PC-9 (cell line): ENCODE data around the gene AKAP6. TPM values are rescaled to one million over a fixed set of nuclear protein-coding genes. Genes with fewer than 3 reads are reported as not detected.

Experiments
- BruUV-seq: library from RNA; stranded (reverse); fragments of 400-500 nt; replicated peaks from 2 replicates; lab custom pipeline; 2021; lab: Mats Ljungman, UMichigan
- CTCF ChIA-PET: fragments of 300-600 bp; sonication (Branson Sonifier 250); formaldehyde crosslinking; loops from one replicate; lab custom pipeline; 2022; ENCODE audit warnings: antibody characterized with exemption; lab: Charles Lee
- POLR2A ChIA-PET: fragments of 300-600 bp; sonication (Branson Sonifier 250); formaldehyde crosslinking; loops from one replicate; lab custom pipeline; 2022; ENCODE audit warnings: antibody characterized with exemption; ENCODE audit not compliant: unreplicated experiment; lab: Charles Lee
- DNase-seq, 2 experiments: peaks; one replicate each; pipeline versions ENCODE4 v3.0.0 to v3.0.0-alpha.2; 2015 to 2022; ENCODE audit warnings: mixed read lengths in 1 of 2
- H2AFZ ChIP-seq: fragments of 200-600 bp; sonication (generic); 2 replicates; pipeline ENCODE4 v1.8.1; 2017; ENCODE audit warnings: antibody characterized with exemption
- H3F3A ChIP-seq: fragments of 200-600 bp; sonication (generic); 2 replicates; pipeline ENCODE4 v1.8.1; 2017; ENCODE audit warnings: antibody characterized with exemption, mild to moderate bottlenecking, low read depth; ENCODE audit not compliant: insufficient read depth
- H3K27ac ChIP-seq: fragments of 200-600 bp; sonication (generic); 2 replicates; pipeline ENCODE4 v1.6.1; 2016; ENCODE audit warnings: mixed run types
- H3K27me3 ChIP-seq: fragments of 200-600 bp; sonication (generic); 2 replicates; pipeline ENCODE4 v1.6.1; 2016; ENCODE audit warnings: low read depth, mixed run types; ENCODE audit not compliant: insufficient read depth
- H3K36me3 ChIP-seq: fragments of 200-600 bp; sonication (generic); 2 replicates; pipeline ENCODE4 v1.6.1; 2016; ENCODE audit warnings: low read depth, mixed run types
- H3K4me1 ChIP-seq: fragments of 200-600 bp; sonication (generic); replicated peaks from 2 replicates; pipeline ENCODE4 v1.6.1; 2016; ENCODE audit warnings: mixed run types; ENCODE audit not compliant: insufficient read depth
- H3K4me2 ChIP-seq: fragments of 200-600 bp; sonication (generic); 2 replicates; pipeline ENCODE4 v1.6.1; 2017; ENCODE audit warnings: mixed run types
- H3K4me3 ChIP-seq: fragments of 200-600 bp; sonication (generic); 2 replicates; pipeline ENCODE4 v1.6.1; 2016; ENCODE audit warnings: mixed run types
- H3K79me2 ChIP-seq: fragments of 200-600 bp; sonication (generic); 2 replicates; pipeline ENCODE4 v1.6.1; 2017; ENCODE audit warnings: low read depth, mixed run types
- H3K9me2 ChIP-seq: fragments of 200-600 bp; sonication (generic); 2 replicates; pipeline ENCODE4 v1.8.1; 2017; ENCODE audit warnings: mild to moderate bottlenecking; ENCODE audit not compliant: insufficient read depth
- H3K9me3 ChIP-seq: fragments of 200-600 bp; sonication (generic); 2 replicates; pipeline ENCODE4 v1.8.1; 2016; ENCODE audit warnings: low read depth; ENCODE audit not compliant: insufficient read depth
- H4K20me1 ChIP-seq: fragments of 200-600 bp; sonication (generic); 2 replicates; pipeline ENCODE4 v1.8.1; 2017; ENCODE audit not compliant: insufficient read depth
- EZH2 ChIP-seq: fragments of 200-600 bp; sonication (generic); IDR thresholded peaks from 2 replicates; pipeline ENCODE4 v1.8.0; 2017; ENCODE audit warnings: antibody characterized with exemption, low read depth
- intact Hi-C: fragments of 100-400 bp; cut with micrococcal nuclease; formaldehyde crosslinking; loops from one replicate; pipeline ENCODE4 v1.10.0; 2022; ENCODE audit not compliant: unreplicated experiment
- total RNA-seq: library from RNA; stranded (reverse); gene quantifications from 2 replicates; pipeline ENCODE4 v1.2.3, GENCODE V29; 2021
- TF ChIP-seq, protein P1 (sequence below): fragments of 200-600 bp; sonication (generic); conservative IDR thresholded peaks from 2 replicates; pipeline ENCODE4 v1.6.1; 2017; ENCODE audit warnings: mixed run types, antibody characterized with exemption, mild to moderate bottlenecking, moderate library complexity

Gene AKAP6
- total RNA-seq, 1 experiment from 2014 or later, result 2.8 TPM

- H3K9me2 ChIP-seq, result no peaks in the 10 kb centered on the region
- POLR2A ChIA-PET, result no interaction called here
Measured at GRCh38 chr14:32339188-32339587, 10.1 kb downstream of the AKAP6 start.

DNA sequence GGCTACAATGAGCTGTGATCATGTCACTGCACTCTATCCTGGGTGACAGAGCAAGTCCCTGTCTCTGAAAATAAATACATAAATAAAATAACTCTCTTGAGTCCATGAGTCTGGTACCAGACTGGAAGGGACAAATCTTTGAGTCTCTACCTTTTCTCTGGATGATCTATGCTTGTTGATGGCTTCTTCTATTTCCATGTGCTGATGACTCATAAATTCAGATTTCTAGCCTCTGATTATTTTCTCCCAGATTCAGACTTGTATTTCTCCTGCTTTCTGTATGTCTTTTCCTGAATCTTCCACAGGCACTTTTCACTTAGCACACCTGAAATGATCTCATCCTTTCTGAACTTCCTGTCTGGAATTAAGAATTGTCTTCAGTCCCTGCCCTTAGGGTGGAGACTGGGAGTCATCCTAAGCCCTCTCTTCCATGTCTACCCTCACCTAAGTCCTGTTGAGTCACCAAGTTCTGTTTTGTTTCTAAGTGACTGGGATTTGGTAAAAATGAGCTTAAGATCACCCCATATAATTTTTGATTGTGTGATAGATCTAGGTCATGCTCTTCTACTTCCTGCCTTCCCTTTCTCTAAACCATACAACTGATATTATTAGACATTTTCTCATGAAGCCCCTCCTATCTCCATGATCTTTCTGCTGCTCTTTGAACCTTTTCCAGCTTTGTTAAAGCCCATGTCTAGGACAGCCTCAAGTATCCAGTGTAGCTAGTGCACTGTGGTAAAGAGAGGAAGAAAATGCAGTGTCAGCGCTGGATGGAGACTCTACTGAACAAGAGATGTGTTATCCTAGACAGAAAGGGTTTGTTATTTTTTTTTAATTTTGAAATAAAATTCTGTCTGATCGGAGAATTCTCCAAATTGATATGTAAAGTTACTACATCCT, 13.1 kb downstream of the AKAP6 start:
- TF ChIP-seq EZH2, result no peak
- TF ChIP-seq, protein P1, sequence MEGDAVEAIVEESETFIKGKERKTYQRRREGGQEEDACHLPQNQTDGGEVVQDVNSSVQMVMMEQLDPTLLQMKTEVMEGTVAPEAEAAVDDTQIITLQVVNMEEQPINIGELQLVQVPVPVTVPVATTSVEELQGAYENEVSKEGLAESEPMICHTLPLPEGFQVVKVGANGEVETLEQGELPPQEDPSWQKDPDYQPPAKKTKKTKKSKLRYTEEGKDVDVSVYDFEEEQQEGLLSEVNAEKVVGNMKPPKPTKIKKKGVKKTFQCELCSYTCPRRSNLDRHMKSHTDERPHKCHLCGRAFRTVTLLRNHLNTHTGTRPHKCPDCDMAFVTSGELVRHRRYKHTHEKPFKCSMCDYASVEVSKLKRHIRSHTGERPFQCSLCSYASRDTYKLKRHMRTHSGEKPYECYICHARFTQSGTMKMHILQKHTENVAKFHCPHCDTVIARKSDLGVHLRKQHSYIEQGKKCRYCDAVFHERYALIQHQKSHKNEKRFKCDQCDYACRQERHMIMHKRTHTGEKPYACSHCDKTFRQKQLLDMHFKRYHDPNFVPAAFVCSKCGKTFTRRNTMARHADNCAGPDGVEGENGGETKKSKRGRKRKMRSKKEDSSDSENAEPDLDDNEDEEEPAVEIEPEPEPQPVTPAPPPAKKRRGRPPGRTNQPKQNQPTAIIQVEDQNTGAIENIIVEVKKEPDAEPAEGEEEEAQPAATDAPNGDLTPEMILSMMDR, result no peak
- Histone ChIP-seq H3F3A (peaks cover 3% of the 10 kb centered on the region; the same call in 1 of the 2 replicates), H3K4me2 (peak overlapping the region; percentile 16; the same call in 1 of the 2 replicates), H3K4me3 (no peak overlapping the region), H2AFZ (no peak overlapping the region), H3K27ac (peak overlapping the region; percentile 60), H3K79me2 (no peaks in the 10 kb centered on the region), H3K4me1 (0 out of 2 replicates have a peak, but pooled peaks cover 9% of the 10 kb centered on the region), H3K9me3 (no peaks in the 10 kb centered on the region), H3K9me2 (no peaks in the 10 kb centered on the region), H3K27me3 (no peaks in the 10 kb centered on the region), H4K20me1 (no peaks in the 10 kb centered on the region), H3K36me3 (no peaks in the 10 kb centered on the region)
- CTCF ChIA-PET, result no interaction called here
- no TSS peak for BruUV-seq
- intact Hi-C loops, result no loop called here
- POLR2A ChIA-PET, result no interaction called here
- DNase-seq, result no peak

More at GRCh38 chr14:32339188-32339587, 10.1 kb downstream of the AKAP6 start:
- Histone ChIP-seq H3F3A (peaks cover 3% of the 10 kb centered on the region; the same call in 1 of the 2 replicates), H3K27me3 (no peaks in the 10 kb centered on the region), H4K20me1 (no peaks in the 10 kb centered on the region), H3K9me3 (no peaks in the 10 kb centered on the region), H3K4me3 (no peak overlapping the region), H3K4me1 (0 out of 2 replicates have a peak, but pooled peaks cover 9% of the 10 kb centered on the region), H3K27ac (no peak overlapping the region), H3K79me2 (no peaks in the 10 kb centered on the region), H3K4me2 (no peak overlapping the region), H2AFZ (no peak overlapping the region), H3K36me3 (no peaks in the 10 kb centered on the region)
- DNase-seq, result no peak
- no TSS peak for BruUV-seq
- TF ChIP-seq, protein P1, result no peak
- no peak for TF ChIP-seq EZH2
- intact Hi-C loops, result no loop called here
- CTCF ChIA-PET, result no interaction called here

- Histone ChIP-seq H3K9me2 (no peaks in the 10 kb centered on the region), H3K4me1 (0 out of 2 replicates have a peak, but pooled peaks cover 9% of the 10 kb centered on the region), H3K27ac (no peak overlapping the region), H3K27me3 (no peaks in the 10 kb centered on the region), H2AFZ (no peak overlapping the region), H4K20me1 (no peaks in the 10 kb centered on the region), H3K4me3 (no peak overlapping the region), H3K79me2 (no peaks in the 10 kb centered on the region), H3K9me3 (no peaks in the 10 kb centered on the region), H3K36me3 (no peaks in the 10 kb centered on the region), H3F3A (peaks cover 3% of the 10 kb centered on the region; the same call in 1 of the 2 replicates), H3K4me2 (0 out of 2 replicates have a peak overlapping the region, but pooled peaks have one; percentile 16)
- DNase-seq, result no peak
- intact Hi-C loops, result no loop called here
- POLR2A ChIA-PET, result no interaction called here
- TF ChIP-seq EZH2, result no peak
- TF ChIP-seq, protein P1, result no peak
- no TSS peak for BruUV-seq
- CTCF ChIA-PET, result interaction anchor here (0.6 kb wide), 1 partner anchor 40 kb away, joined by 6 read pairs; no protein-coding TSS in a partner anchor
Measured at GRCh38 chr14:32342847-32343194, 13.7 kb downstream of the AKAP6 start.
